ENCODE data around the gene KLHL25. TPM values are rescaled to one million over a fixed set of nuclear protein-coding genes. Genes with fewer than 3 reads are reported as not detected.

KLHL25 gene
- total RNA-seq, 1 experiment from 2014 or later = 11.5 TPM

- CTCF ChIA-PET = no interaction called here
- TF ChIP-seq, protein P1, sequence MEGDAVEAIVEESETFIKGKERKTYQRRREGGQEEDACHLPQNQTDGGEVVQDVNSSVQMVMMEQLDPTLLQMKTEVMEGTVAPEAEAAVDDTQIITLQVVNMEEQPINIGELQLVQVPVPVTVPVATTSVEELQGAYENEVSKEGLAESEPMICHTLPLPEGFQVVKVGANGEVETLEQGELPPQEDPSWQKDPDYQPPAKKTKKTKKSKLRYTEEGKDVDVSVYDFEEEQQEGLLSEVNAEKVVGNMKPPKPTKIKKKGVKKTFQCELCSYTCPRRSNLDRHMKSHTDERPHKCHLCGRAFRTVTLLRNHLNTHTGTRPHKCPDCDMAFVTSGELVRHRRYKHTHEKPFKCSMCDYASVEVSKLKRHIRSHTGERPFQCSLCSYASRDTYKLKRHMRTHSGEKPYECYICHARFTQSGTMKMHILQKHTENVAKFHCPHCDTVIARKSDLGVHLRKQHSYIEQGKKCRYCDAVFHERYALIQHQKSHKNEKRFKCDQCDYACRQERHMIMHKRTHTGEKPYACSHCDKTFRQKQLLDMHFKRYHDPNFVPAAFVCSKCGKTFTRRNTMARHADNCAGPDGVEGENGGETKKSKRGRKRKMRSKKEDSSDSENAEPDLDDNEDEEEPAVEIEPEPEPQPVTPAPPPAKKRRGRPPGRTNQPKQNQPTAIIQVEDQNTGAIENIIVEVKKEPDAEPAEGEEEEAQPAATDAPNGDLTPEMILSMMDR (conservative IDR thresholded peaks at IDR 0.05; ENCODE audit: low read depth, low read length) = no peak
- TF ChIP-seq EZH2 (IDR thresholded peaks at IDR 0.05; ENCODE audit: borderline replicate concordance, low read depth, low read length, poor library complexity, severe bottlenecking) = no peak
- BruUV-seq (replicated peaks) = no TSS peak
- Histone ChIP-seq H3K27me3 (replicated peaks; ENCODE audit: insufficient read depth, low read depth, low read length, poor library complexity) (no peaks in the 10 kb centered on the region), H3K4me3 (ENCODE audit: low read depth, low read length, poor library complexity, severe bottlenecking) (no peak overlapping the region), H3K9me3 (ENCODE audit: low read depth, low read length, poor library complexity, severe bottlenecking) (no peaks in the 10 kb centered on the region), H3K27ac (ENCODE audit: low read depth, low read length, poor library complexity, severe bottlenecking) (no peak overlapping the region), H3K4me1 (ENCODE audit: insufficient read depth, low read length, poor library complexity, severe bottlenecking) (no peaks in the 10 kb centered on the region), H3K36me3 (ENCODE audit: insufficient read depth, low read length, poor library complexity, severe bottlenecking) (no peaks in the 10 kb centered on the region)
- POLR2A ChIA-PET (ENCODE audit: low non-redundant PET) = no interaction called here
- intact Hi-C loops (cut with micrococcal nuclease; ENCODE audit: unreplicated experiment) = no loop called here
- DNase-seq (ENCODE audit: low spot score) = no peak
Observed at GRCh38 chr15:85762756-85763127, 32.0 kb downstream of the KLHL25 start.

GRCh38 chr15:85762039-85762755 lies 32.5 kb downstream of the KLHL25 start:
- no TSS peak for BruUV-seq (replicated peaks)
- ChIA-PET POLR2A (ENCODE audit: low non-redundant PET) (no interaction called here), CTCF (no interaction called here)
- TF ChIP-seq EZH2 (IDR thresholded peaks at IDR 0.05; ENCODE audit: borderline replicate concordance, low read depth, low read length, poor library complexity, severe bottlenecking) = no peak
- TF ChIP-seq, protein P1 (conservative IDR thresholded peaks at IDR 0.05; ENCODE audit: low read depth, low read length) = no peak
- intact Hi-C loops (cut with micrococcal nuclease; ENCODE audit: unreplicated experiment) = no loop called here
- Histone ChIP-seq H3K9me3 (ENCODE audit: low read depth, low read length, poor library complexity, severe bottlenecking) (no peaks in the 10 kb centered on the region), H3K36me3 (ENCODE audit: insufficient read depth, low read length, poor library complexity, severe bottlenecking) (no peaks in the 10 kb centered on the region), H3K4me1 (ENCODE audit: insufficient read depth, low read length, poor library complexity, severe bottlenecking) (no peaks in the 10 kb centered on the region), H3K27ac (ENCODE audit: low read depth, low read length, poor library complexity, severe bottlenecking) (no peak overlapping the region), H3K4me3 (ENCODE audit: low read depth, low read length, poor library complexity, severe bottlenecking) (no peak overlapping the region), H3K27me3 (replicated peaks; ENCODE audit: insufficient read depth, low read depth, low read length, poor library complexity) (no peaks in the 10 kb centered on the region)
- DNase-seq (ENCODE audit: low spot score) = no peak

GRCh38 chr15:85761635-85762034 lies 33.1 kb downstream of the KLHL25 start:
- no peak overlapping the region for H3K4me3 ChIP-seq (ENCODE audit: low read depth, low read length, poor library complexity, severe bottlenecking)
- H3K27me3 ChIP-seq (replicated peaks; ENCODE audit: insufficient read depth, low read depth, low read length, poor library complexity) = no peaks in the 10 kb centered on the region
- H3K36me3 ChIP-seq (ENCODE audit: insufficient read depth, low read length, poor library complexity, severe bottlenecking) = no peaks in the 10 kb centered on the region
- intact Hi-C loops (cut with micrococcal nuclease; ENCODE audit: unreplicated experiment) = no loop called here
- BruUV-seq (replicated peaks) = no TSS peak
- ChIA-PET POLR2A (ENCODE audit: low non-redundant PET) (no interaction called here), CTCF (no interaction called here)
- no peaks in the 10 kb centered on the region for H3K4me1 ChIP-seq (ENCODE audit: insufficient read depth, low read length, poor library complexity, severe bottlenecking)
- TF ChIP-seq, protein P1 (conservative IDR thresholded peaks at IDR 0.05; ENCODE audit: low read depth, low read length) = no peak
- TF ChIP-seq EZH2 (IDR thresholded peaks at IDR 0.05; ENCODE audit: borderline replicate concordance, low read depth, low read length, poor library complexity, severe bottlenecking) = no peak
- no peak for DNase-seq (ENCODE audit: low spot score)
- no peaks in the 10 kb centered on the region for H3K9me3 ChIP-seq (ENCODE audit: low read depth, low read length, poor library complexity, severe bottlenecking)
- H3K27ac ChIP-seq (ENCODE audit: low read depth, low read length, poor library complexity, severe bottlenecking) = no peak overlapping the region
